ENCODE data around the gene SMYD1.

The SMYD1 gene

DNA sequence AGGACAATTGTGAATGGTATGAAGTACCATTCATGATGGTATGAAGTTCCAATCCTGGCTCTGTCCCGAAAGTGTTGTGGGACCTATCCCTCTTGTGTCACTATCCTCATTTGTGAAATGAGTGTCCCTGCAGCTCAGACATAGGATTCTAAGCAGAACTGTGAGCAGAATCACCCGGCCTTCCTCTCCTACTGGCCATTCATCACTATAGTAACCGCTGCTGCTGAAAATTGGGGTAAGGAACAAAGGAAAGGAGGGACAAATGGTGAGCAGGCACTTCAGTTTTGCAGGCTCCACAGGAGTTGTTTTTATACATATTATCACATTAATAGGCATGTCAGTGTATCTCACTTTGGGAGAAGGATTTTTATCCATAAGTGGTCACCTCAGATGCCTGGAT lies 27.4 kb downstream of the SMYD1 start:
- H3K9me3 ChIP-seq (ENCODE audit: insufficient read depth, low read depth, low read length) = no peaks in the 10 kb centered on the region
- no peak overlapping the region for H3K18ac ChIP-seq (ENCODE audit: low read length)
- peaks cover 0 to 3% of the 10 kb centered on the region in 2 experiments for H3K4me1 ChIP-seq (ENCODE audit: control insufficient read depth in 1 of 2, insufficient read depth in 2 of 2, low read length in 2 of 2)

DNA sequence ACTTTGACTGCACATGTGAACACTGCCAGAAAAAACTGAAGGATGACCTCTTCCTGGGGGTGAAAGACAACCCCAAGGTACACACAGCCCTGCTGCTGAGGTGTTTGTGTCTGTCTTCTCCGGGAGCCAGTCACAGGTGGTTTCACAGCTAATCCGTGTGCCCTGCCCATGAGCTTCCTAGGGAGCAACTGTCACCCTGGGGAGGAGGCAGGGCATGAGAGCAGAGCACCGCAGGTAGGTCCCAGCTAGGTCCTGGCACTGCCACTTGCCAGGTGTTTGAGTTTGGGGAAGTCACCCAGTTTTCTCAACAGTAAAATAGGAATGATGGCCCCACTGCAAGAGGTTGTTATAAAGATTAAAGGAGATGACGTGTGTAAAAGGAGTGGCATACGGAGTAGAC lies 29.1 kb downstream of the SMYD1 start:
- no peak overlapping the region for H3K9ac ChIP-seq (ENCODE audit: low read length)
- H3K14ac ChIP-seq (ENCODE audit: low read length) = no peak overlapping the region
- H2BK12ac ChIP-seq (ENCODE audit: low read length) = no peak overlapping the region
- no peaks in the 10 kb centered on the region for H3K9me3 ChIP-seq (ENCODE audit: insufficient read depth, low read depth, low read length)
- no peak overlapping the region for H2AFZ ChIP-seq (ENCODE audit: insufficient read depth, low read length, poor library complexity)
- H3K4ac ChIP-seq (ENCODE audit: low read depth, low read length) = no peak overlapping the region
- no peak overlapping the region for H3K18ac ChIP-seq (ENCODE audit: low read length)
- H2AK5ac ChIP-seq (ENCODE audit: low read length) = no peak overlapping the region
- H3K4me3 ChIP-seq (ENCODE audit: low read depth, low read length) = no peak overlapping the region
- no peak overlapping the region for H3K4me2 ChIP-seq (ENCODE audit: low read length)
- DNase-seq = no peak
- no peak overlapping the region for H2BK120ac ChIP-seq (ENCODE audit: insufficient read depth, low read length, poor library complexity)
- no peak overlapping the region for H2BK5ac ChIP-seq (ENCODE audit: low read depth, low read length, poor library complexity)
- no peaks in the 10 kb centered on the region for H3K4me1 ChIP-seq (ENCODE audit: control insufficient read depth in 1 of 2, insufficient read depth in 2 of 2, low read length in 2 of 2)
- no peak overlapping the region for H4K8ac ChIP-seq (ENCODE audit: low read depth, low read length)
- no peaks in the 10 kb centered on the region for H3K27me3 ChIP-seq (ENCODE audit: insufficient read depth, low read length)
- H3K36me3 ChIP-seq (ENCODE audit: control insufficient read depth in 1 of 2, insufficient read depth in 2 of 2, low read length in 2 of 2) = peaks cover 0 to 2% of the 10 kb centered on the region in 2 experiments
- H3K27ac ChIP-seq (ENCODE audit: low read depth, low read length) = no peak overlapping the region
- no peaks in the 10 kb centered on the region for H3K79me1 ChIP-seq (ENCODE audit: low read length)
- WGBS (ENCODE audit: extremely low coverage, insufficient coverage, insufficient read length) = no CpG with 5 or more reads among the region's 5 CpGs
- no peaks in the 10 kb centered on the region for H3K79me2 ChIP-seq (ENCODE audit: control insufficient read depth, insufficient read depth, low read length, poor library complexity)
- no peak overlapping the region for H4K12ac ChIP-seq (ENCODE audit: low read depth, low read length)
- H3K23ac ChIP-seq (ENCODE audit: low read length) = no peak overlapping the region
- H4K91ac ChIP-seq (ENCODE audit: low read depth, low read length) = no peak overlapping the region

More for the DNA sequence above, 27.4 kb downstream of the SMYD1 start:
- H3K27me3 ChIP-seq (ENCODE audit: insufficient read depth, low read length) = no peaks in the 10 kb centered on the region
- no peak overlapping the region for H2AFZ ChIP-seq (ENCODE audit: insufficient read depth, low read length, poor library complexity)
- H3K4ac ChIP-seq (ENCODE audit: low read depth, low read length) = no peak overlapping the region
- no CpG with 5 or more reads among the region's 3 CpGs for WGBS (ENCODE audit: extremely low coverage, insufficient coverage, insufficient read length)
- H3K23ac ChIP-seq (ENCODE audit: low read length) = no peak overlapping the region
- H3K4me3 ChIP-seq (ENCODE audit: low read depth, low read length) = no peak overlapping the region
- no peak overlapping the region for H2BK120ac ChIP-seq (ENCODE audit: insufficient read depth, low read length, poor library complexity)
- H3K79me2 ChIP-seq (ENCODE audit: control insufficient read depth, insufficient read depth, low read length, poor library complexity) = no peaks in the 10 kb centered on the region
- no peak overlapping the region for H3K14ac ChIP-seq (ENCODE audit: low read length)
- H4K8ac ChIP-seq (ENCODE audit: low read depth, low read length) = no peak overlapping the region
- H3K79me1 ChIP-seq (ENCODE audit: low read length) = no peaks in the 10 kb centered on the region
- H3K4me2 ChIP-seq (ENCODE audit: low read length) = no peak overlapping the region
- H4K91ac ChIP-seq (ENCODE audit: low read depth, low read length) = no peak overlapping the region
- H4K12ac ChIP-seq (ENCODE audit: low read depth, low read length) = no peak overlapping the region
- H3K9ac ChIP-seq (ENCODE audit: low read length) = no peak overlapping the region
- H2BK5ac ChIP-seq (ENCODE audit: low read depth, low read length, poor library complexity) = no peak overlapping the region
- H3K36me3 ChIP-seq (ENCODE audit: control insufficient read depth in 1 of 2, insufficient read depth in 2 of 2, low read length in 2 of 2) = peaks cover 0 to 2% of the 10 kb centered on the region in 2 experiments
- no peak overlapping the region for H2AK5ac ChIP-seq (ENCODE audit: low read length)
- H3K27ac ChIP-seq (ENCODE audit: low read depth, low read length) = no peak overlapping the region
- no peak overlapping the region for H2BK12ac ChIP-seq (ENCODE audit: low read length)
- DNase-seq = no peak

DNA sequence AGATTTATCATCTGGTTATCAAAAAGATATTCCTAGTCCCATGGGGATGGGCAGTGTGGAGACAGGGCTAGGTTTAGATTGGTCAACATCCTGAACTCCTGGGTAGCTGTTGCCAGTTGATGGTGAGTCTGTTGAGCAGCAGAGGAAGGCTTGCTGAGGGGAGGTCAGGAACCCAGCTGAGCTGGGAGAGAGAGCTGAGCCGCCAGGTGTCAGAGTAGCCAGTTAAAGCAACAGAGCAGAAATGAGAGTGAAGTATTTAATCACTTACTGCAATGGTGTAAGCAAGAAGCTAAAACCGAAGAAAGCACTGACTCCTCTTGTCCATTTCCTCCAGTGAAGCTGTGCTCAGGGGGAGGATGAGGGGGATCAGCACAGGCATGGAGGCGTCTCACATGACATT lies 29.6 kb downstream of the SMYD1 start:
- no peak overlapping the region for H2AK5ac ChIP-seq (ENCODE audit: low read length)
- no peak overlapping the region for H3K9ac ChIP-seq (ENCODE audit: low read length)
- no peaks in the 10 kb centered on the region for H3K79me1 ChIP-seq (ENCODE audit: low read length)
- H2BK120ac ChIP-seq (ENCODE audit: insufficient read depth, low read length, poor library complexity) = no peak overlapping the region
- no CpG with 5 or more reads among the region's 3 CpGs for WGBS (ENCODE audit: extremely low coverage, insufficient coverage, insufficient read length)
- no peak overlapping the region for H3K27ac ChIP-seq (ENCODE audit: low read depth, low read length)
- H3K4me2 ChIP-seq (ENCODE audit: low read length) = no peak overlapping the region
- no peak overlapping the region for H4K91ac ChIP-seq (ENCODE audit: low read depth, low read length)
- H2BK5ac ChIP-seq (ENCODE audit: low read depth, low read length, poor library complexity) = no peak overlapping the region
- no peaks in the 10 kb centered on the region for H3K4me1 ChIP-seq (ENCODE audit: control insufficient read depth in 1 of 2, insufficient read depth in 2 of 2, low read length in 2 of 2)
- H3K4me3 ChIP-seq (ENCODE audit: low read depth, low read length) = no peak overlapping the region
- no peak overlapping the region for H2BK12ac ChIP-seq (ENCODE audit: low read length)
- no peak overlapping the region for H2AFZ ChIP-seq (ENCODE audit: insufficient read depth, low read length, poor library complexity)
- peaks cover 0 to 2% of the 10 kb centered on the region in 2 experiments for H3K36me3 ChIP-seq (ENCODE audit: control insufficient read depth in 1 of 2, insufficient read depth in 2 of 2, low read length in 2 of 2)
- DNase-seq = no peak
- H3K23ac ChIP-seq (ENCODE audit: low read length) = no peak overlapping the region
- H4K12ac ChIP-seq (ENCODE audit: low read depth, low read length) = no peak overlapping the region
- no peak overlapping the region for H3K14ac ChIP-seq (ENCODE audit: low read length)
- no peaks in the 10 kb centered on the region for H3K79me2 ChIP-seq (ENCODE audit: control insufficient read depth, insufficient read depth, low read length, poor library complexity)
- no peaks in the 10 kb centered on the region for H3K9me3 ChIP-seq (ENCODE audit: insufficient read depth, low read depth, low read length)
- H3K4ac ChIP-seq (ENCODE audit: low read depth, low read length) = no peak overlapping the region
- H4K8ac ChIP-seq (ENCODE audit: low read depth, low read length) = no peak overlapping the region
- H3K27me3 ChIP-seq (ENCODE audit: insufficient read depth, low read length) = no peaks in the 10 kb centered on the region
- no peak overlapping the region for H3K18ac ChIP-seq (ENCODE audit: low read length)

- H3K14ac ChIP-seq (ENCODE audit: low read length) = no peak overlapping the region
- H2AK5ac ChIP-seq (ENCODE audit: low read length) = no peak overlapping the region
- no peaks in the 10 kb centered on the region for H3K79me2 ChIP-seq (ENCODE audit: control insufficient read depth, insufficient read depth, low read length, poor library complexity)
- no peaks in the 10 kb centered on the region for H3K27me3 ChIP-seq (ENCODE audit: insufficient read depth, low read length)
- H3K4me2 ChIP-seq (ENCODE audit: low read length) = no peak overlapping the region
- no peak overlapping the region for H4K12ac ChIP-seq (ENCODE audit: low read depth, low read length)
- no peak overlapping the region for H3K23ac ChIP-seq (ENCODE audit: low read length)
- no peak overlapping the region for H2BK12ac ChIP-seq (ENCODE audit: low read length)
- no peak overlapping the region for H4K91ac ChIP-seq (ENCODE audit: low read depth, low read length)
- H3K4ac ChIP-seq (ENCODE audit: low read depth, low read length) = no peak overlapping the region
- H3K18ac ChIP-seq (ENCODE audit: low read length) = no peak overlapping the region
- no peaks in the 10 kb centered on the region for H3K79me1 ChIP-seq (ENCODE audit: low read length)
- WGBS (ENCODE audit: extremely low coverage, insufficient coverage, insufficient read length) = no CpG with 5 or more reads among the region's 4 CpGs
- no peaks in the 10 kb centered on the region for H3K9me3 ChIP-seq (ENCODE audit: insufficient read depth, low read depth, low read length)
- no peaks in the 10 kb centered on the region for H3K4me1 ChIP-seq (ENCODE audit: control insufficient read depth in 1 of 2, insufficient read depth in 2 of 2, low read length in 2 of 2)
- H4K8ac ChIP-seq (ENCODE audit: low read depth, low read length) = no peak overlapping the region
- H3K4me3 ChIP-seq (ENCODE audit: low read depth, low read length) = no peak overlapping the region
- H2BK120ac ChIP-seq (ENCODE audit: insufficient read depth, low read length, poor library complexity) = no peak overlapping the region
- no peak overlapping the region for H2AFZ ChIP-seq (ENCODE audit: insufficient read depth, low read length, poor library complexity)
- H2BK5ac ChIP-seq (ENCODE audit: low read depth, low read length, poor library complexity) = no peak overlapping the region
- H3K36me3 ChIP-seq (ENCODE audit: control insufficient read depth in 1 of 2, insufficient read depth in 2 of 2, low read length in 2 of 2) = peaks cover 0 to 2% of the 10 kb centered on the region in 2 experiments
- no peak overlapping the region for H3K27ac ChIP-seq (ENCODE audit: low read depth, low read length)
- no peak for DNase-seq
- H3K9ac ChIP-seq (ENCODE audit: low read length) = no peak overlapping the region
Observed at GRCh38 chr2:88097891-88098557, 30.4 kb downstream of the SMYD1 start.
